OCI-LY1 (cell line): ENCODE measurements around the gene TOB1.

Source experiments
- H2AFZ ChIP-seq: fragments of 200-600 bp; sonication (generic), shearing (Covaris generic); 2 replicates; pipeline ENCODE4 v1.6.0; 2014; ENCODE audit warnings: antibody characterized with exemption, mild to moderate bottlenecking, low read length
- H3F3A ChIP-seq: fragments of 200-600 bp; sonication (generic), shearing (Covaris generic); 2 replicates; pipeline ENCODE4 v1.6.0; 2014; ENCODE audit warnings: mild to moderate bottlenecking, antibody characterized with exemption, low read length, moderate library complexity; ENCODE audit not compliant: insufficient read depth
- H3K27ac ChIP-seq: fragments of 200-600 bp; sonication (generic); 2 replicates; pipeline ENCODE4 v1.5.1; 2014; ENCODE audit warnings: low read length, mixed run types, mild to moderate bottlenecking, low read depth; ENCODE audit not compliant: poor library complexity, severe bottlenecking
- H3K27me3 ChIP-seq: fragments of 200-600 bp; sonication (generic); 2 replicates; pipeline ENCODE4 v1.6.0; 2014; ENCODE audit warnings: antibody characterized with exemption, mild to moderate bottlenecking, low read length, moderate library complexity; ENCODE audit not compliant: insufficient read depth
- H3K36me3 ChIP-seq: fragments of 200-600 bp; sonication (generic); 2 replicates; pipeline ENCODE4 v1.6.1; 2014; ENCODE audit warnings: mild to moderate bottlenecking, antibody characterized with exemption, low read length, moderate library complexity, mixed read lengths; ENCODE audit not compliant: insufficient read depth
- H3K4me1 ChIP-seq: fragments of 200-600 bp; sonication (generic); 2 replicates; pipeline ENCODE4 v1.5.1; 2014; ENCODE audit warnings: mild to moderate bottlenecking, low read length, moderate library complexity; ENCODE audit not compliant: insufficient read depth, severe bottlenecking
- H3K4me2 ChIP-seq: fragments of 200-600 bp; sonication (generic), shearing (Covaris generic); 2 replicates; pipeline ENCODE4 v1.6.1; 2014; ENCODE audit warnings: low read length
- H3K4me3 ChIP-seq: fragments of 200-600 bp; sonication (generic); 2 replicates; pipeline ENCODE4 v1.5.1; 2014; ENCODE audit warnings: low read length, low read depth, mild to moderate bottlenecking, mixed read lengths; ENCODE audit not compliant: poor library complexity, severe bottlenecking
- H3K79me2 ChIP-seq: fragments of 200-600 bp; shearing (Covaris generic); 2 replicates; pipeline ENCODE4 v1.6.1; 2016; ENCODE audit warnings: mixed run types, low read length, mixed read lengths; ENCODE audit not compliant: insufficient read depth
- H3K9ac ChIP-seq: fragments of 200-600 bp; sonication (generic), shearing (Covaris generic); 2 replicates; pipeline ENCODE4 v1.6.1; 2014; ENCODE audit warnings: mild to moderate bottlenecking, low read length, mixed read lengths
- H3K9me2 ChIP-seq: fragments of 200-600 bp; sonication (generic), shearing (Covaris generic); 2 replicates; pipeline ENCODE4 v1.6.1; 2014; ENCODE audit warnings: low read depth, mild to moderate bottlenecking, low read length, mixed read lengths
- H3K9me3 ChIP-seq: fragments of 200-600 bp; shearing (Covaris generic); 2 replicates; pipeline ENCODE4 v1.6.1; 2014; ENCODE audit warnings: low read length, mixed read lengths
- H4K20me1 ChIP-seq: fragments of 200-600 bp; sonication (generic), shearing (Covaris generic); 2 replicates; pipeline ENCODE4 v1.6.0; 2016; ENCODE audit warnings: mild to moderate bottlenecking, low read length; ENCODE audit not compliant: insufficient read depth
- EZH2 ChIP-seq: fragments of 200-600 bp; sonication (generic), shearing (Covaris generic); IDR thresholded peaks from 2 replicates; pipeline ENCODE4 v1.8.0; 2017; ENCODE audit warnings: borderline replicate concordance, mixed run types, mild to moderate bottlenecking, antibody characterized with exemption, low read length, moderate library complexity, mixed read lengths
- TF ChIP-seq, protein P1 (sequence below): fragments of 200-600 bp; sonication (generic), shearing (Covaris generic); IDR thresholded peaks from 2 replicates; pipeline ENCODE4 v1.5.1; 2017; ENCODE audit warnings: mild to moderate bottlenecking, antibody characterized with exemption, low read length, moderate library complexity, mixed read lengths

Gene TOB1

DNA sequence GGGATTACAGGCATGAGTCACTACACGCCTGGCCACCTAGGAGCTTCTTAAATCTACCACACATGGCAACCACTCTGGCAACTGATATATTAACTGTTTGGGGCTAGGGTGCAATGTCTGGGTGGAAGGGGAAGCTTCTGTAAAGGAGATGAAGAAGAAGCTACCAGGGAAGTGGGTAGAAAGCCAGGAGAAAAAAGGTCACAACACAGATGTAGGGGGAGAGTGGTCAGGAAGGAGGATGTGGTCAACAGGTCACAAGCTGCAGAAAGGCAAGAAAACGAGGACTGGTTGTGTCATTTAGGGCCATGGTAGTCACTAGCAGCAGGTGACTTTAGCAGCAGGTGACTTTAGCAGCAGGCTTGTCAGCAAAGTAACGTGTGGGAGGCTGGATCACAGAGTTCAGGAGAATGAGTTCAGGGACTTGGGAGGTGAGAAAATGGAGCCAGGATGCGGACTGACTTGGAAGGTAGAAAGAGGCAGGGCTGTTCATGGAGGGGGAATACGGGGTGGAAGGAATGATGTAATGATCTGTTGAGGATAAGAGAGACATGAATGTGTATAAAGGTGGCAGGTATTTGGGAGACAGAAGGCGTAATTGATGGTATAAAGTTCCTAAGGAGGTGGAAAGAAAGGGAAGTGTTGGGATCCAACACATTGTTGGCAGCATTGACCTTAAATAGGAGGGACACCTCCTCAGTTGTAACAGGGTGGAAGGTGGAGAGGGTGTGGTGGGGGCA is 47.1 kb downstream of the TOB1 start:
- no peaks in the 10 kb centered on the region for H3K9me3 ChIP-seq
- no peak overlapping the region for H3K4me2 ChIP-seq
- no peak overlapping the region for H3K4me3 ChIP-seq
- TF ChIP-seq, protein P1, sequence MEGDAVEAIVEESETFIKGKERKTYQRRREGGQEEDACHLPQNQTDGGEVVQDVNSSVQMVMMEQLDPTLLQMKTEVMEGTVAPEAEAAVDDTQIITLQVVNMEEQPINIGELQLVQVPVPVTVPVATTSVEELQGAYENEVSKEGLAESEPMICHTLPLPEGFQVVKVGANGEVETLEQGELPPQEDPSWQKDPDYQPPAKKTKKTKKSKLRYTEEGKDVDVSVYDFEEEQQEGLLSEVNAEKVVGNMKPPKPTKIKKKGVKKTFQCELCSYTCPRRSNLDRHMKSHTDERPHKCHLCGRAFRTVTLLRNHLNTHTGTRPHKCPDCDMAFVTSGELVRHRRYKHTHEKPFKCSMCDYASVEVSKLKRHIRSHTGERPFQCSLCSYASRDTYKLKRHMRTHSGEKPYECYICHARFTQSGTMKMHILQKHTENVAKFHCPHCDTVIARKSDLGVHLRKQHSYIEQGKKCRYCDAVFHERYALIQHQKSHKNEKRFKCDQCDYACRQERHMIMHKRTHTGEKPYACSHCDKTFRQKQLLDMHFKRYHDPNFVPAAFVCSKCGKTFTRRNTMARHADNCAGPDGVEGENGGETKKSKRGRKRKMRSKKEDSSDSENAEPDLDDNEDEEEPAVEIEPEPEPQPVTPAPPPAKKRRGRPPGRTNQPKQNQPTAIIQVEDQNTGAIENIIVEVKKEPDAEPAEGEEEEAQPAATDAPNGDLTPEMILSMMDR = no peak
- no peak for TF ChIP-seq EZH2
- no peaks in the 10 kb centered on the region for H3K9me2 ChIP-seq
- peaks cover 5% of the 10 kb centered on the region for H3K27me3 ChIP-seq
- no peaks in the 10 kb centered on the region for H3F3A ChIP-seq
- no peaks in the 10 kb centered on the region for H3K36me3 ChIP-seq
- H4K20me1 ChIP-seq = no peaks in the 10 kb centered on the region
- H3K4me1 ChIP-seq = no peaks in the 10 kb centered on the region
- H3K79me2 ChIP-seq = no peaks in the 10 kb centered on the region
- no peak overlapping the region for H2AFZ ChIP-seq
- H3K27ac ChIP-seq = no peak overlapping the region
- H3K9ac ChIP-seq = no peak overlapping the region

DNA sequence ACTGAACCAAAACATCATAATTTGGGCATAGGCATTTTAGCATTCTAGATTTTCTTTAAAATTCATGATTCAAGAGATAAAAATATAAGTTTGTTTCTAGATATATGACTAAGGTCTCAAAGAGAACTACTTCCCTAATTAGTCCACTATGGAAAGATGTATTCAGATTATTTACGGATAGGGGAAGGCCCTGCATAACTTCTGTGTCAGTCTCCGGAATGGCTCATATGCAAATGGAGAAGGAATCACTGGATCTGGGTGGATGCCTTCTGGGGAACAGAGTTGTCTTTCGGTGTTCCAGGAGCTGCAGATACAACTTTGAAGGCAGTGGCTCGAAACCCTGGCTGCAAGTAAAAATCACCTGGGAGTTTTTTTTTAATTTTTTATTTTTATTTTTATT is 47.9 kb downstream of the TOB1 start:
- no peaks in the 10 kb centered on the region for H3K9me3 ChIP-seq
- H3K9me2 ChIP-seq = no peaks in the 10 kb centered on the region
- no peak overlapping the region for H3K9ac ChIP-seq
- H3K27me3 ChIP-seq = peaks cover 5% of the 10 kb centered on the region
- no peaks in the 10 kb centered on the region for H3K79me2 ChIP-seq
- no peak overlapping the region for H3K27ac ChIP-seq
- no peaks in the 10 kb centered on the region for H3F3A ChIP-seq
- no peaks in the 10 kb centered on the region for H3K4me1 ChIP-seq
- no peak for TF ChIP-seq EZH2
- TF ChIP-seq, protein P1 = no peak
- H3K4me3 ChIP-seq = no peak overlapping the region
- H3K4me2 ChIP-seq = no peak overlapping the region
- no peaks in the 10 kb centered on the region for H3K36me3 ChIP-seq
- H2AFZ ChIP-seq = no peak overlapping the region
- no peaks in the 10 kb centered on the region for H4K20me1 ChIP-seq

DNA sequence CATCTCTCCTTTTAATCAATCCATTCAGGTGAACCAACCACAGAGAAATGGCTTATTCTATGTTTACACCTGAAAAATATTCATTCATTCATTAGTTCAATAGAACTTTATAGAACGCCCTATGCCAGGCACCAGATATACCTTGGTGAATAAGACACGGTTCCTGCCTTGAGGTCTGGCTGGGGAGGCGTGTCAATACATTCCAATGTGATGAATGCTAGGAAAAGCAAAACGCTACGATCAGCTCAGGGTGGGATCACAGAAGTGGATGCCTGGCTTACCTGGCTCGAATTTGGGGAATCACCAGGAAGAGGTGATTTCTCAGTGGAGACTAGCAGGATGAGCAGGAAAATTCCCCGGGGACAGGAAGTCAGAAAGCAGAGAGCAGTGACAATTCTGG is 48.3 kb downstream of the TOB1 start:
- H3K4me3 ChIP-seq = no peak overlapping the region
- no peak overlapping the region for H3K9ac ChIP-seq
- no peak overlapping the region for H2AFZ ChIP-seq
- no peaks in the 10 kb centered on the region for H4K20me1 ChIP-seq
- peaks cover 4% of the 10 kb centered on the region for H3K27me3 ChIP-seq
- no peak overlapping the region for H3K4me2 ChIP-seq
- no peaks in the 10 kb centered on the region for H3K9me3 ChIP-seq
- no peak overlapping the region for H3K27ac ChIP-seq
- H3K9me2 ChIP-seq = no peaks in the 10 kb centered on the region
- H3K79me2 ChIP-seq = no peaks in the 10 kb centered on the region
- TF ChIP-seq, protein P1 = no peak
- TF ChIP-seq EZH2 = no peak
- no peaks in the 10 kb centered on the region for H3F3A ChIP-seq
- no peaks in the 10 kb centered on the region for H3K4me1 ChIP-seq
- H3K36me3 ChIP-seq = no peaks in the 10 kb centered on the region
